C4-2B (cell line): ENCODE measurements around the gene HEBP1.

ENCODE experiments used
- H3K27ac ChIP-seq: fragments of 450-650 bp; 2 replicates; pipeline ENCODE4 v1.5.1; 2017
- CTCF ChIP-seq: fragments of 450-650 bp; conservative IDR thresholded peaks from 2 replicates; pipeline ENCODE4 v1.5.1; 2017; ENCODE audit warnings: mild to moderate bottlenecking
- ZFX ChIP-seq: fragments of 450-650 bp; IDR thresholded peaks from 2 replicates; pipeline ENCODE4 v1.6.1; 2017

Gene HEBP1

GRCh38 chr12:12999959-13000615 lies at the start of gene HEBP1:
TSS of gene HEBP1 (minus strand) at chr12:13000265. CDS start at chr12:13000114, 151 bp downstream.
- TF ChIP-seq CTCF (0 out of 2 replicates have a peak, but pooled peaks have one; percentile 7), ZFX (peak; percentile 73)
- H3K27ac ChIP-seq: peak within 1 kb of the TSS; percentile 67

- TF ChIP-seq ZFX (no peak), CTCF (no peak)
- peak overlapping the region; percentile 10; the same call in 1 of the 2 replicates for H3K27ac ChIP-seq
These were observed 49.8 kb upstream of the HEBP1 start for GRCh38 chr12:13049816-13050215.

GRCh38 chr12:13046964-13047363 lies 46.9 kb upstream of the HEBP1 start:
- TF ChIP-seq ZFX: no peak
- no peak for TF ChIP-seq CTCF
- peak overlapping the region; percentile 36; the same call in 1 of the 2 replicates for H3K27ac ChIP-seq

GRCh38 chr12:13045816-13046215 lies 45.8 kb upstream of the HEBP1 start:
- no peak for TF ChIP-seq ZFX
- no peak for TF ChIP-seq CTCF

GRCh38 chr12:13044906-13045299 lies 44.8 kb upstream of the HEBP1 start:
- peak overlapping the region; percentile 72 for H3K27ac ChIP-seq
- TF ChIP-seq ZFX: no peak
- no peak for TF ChIP-seq CTCF

More at GRCh38 chr12:13045816-13046215, 45.8 kb upstream of the HEBP1 start:
- no peak overlapping the region for H3K27ac ChIP-seq

- H3K27ac ChIP-seq: peak within 1 kb of the TSS; percentile 72
- TF ChIP-seq CTCF (peak; percentile 29), ZFX (no peak)
These were observed 44.2 kb upstream of the HEBP1 start, which contains the start of gene FAM234B for GRCh38 chr12:13044002-13044905. TSS of gene FAM234B (plus strand) at chr12:13044381. CDS start at chr12:13044404, 23 bp downstream.

- no peak overlapping the region for H3K27ac ChIP-seq
- TF ChIP-seq ZFX (no peak), CTCF (no peak)
These were observed 42.7 kb upstream of the HEBP1 start for GRCh38 chr12:13042666-13043230.
